Transverse colon (tissue), 4 donors: Measurements from ENCODE around the gene SPN. TPM values are rescaled to one million over a fixed set of nuclear protein-coding genes. Genes with fewer than 3 reads are reported as not detected.

ENCODE experiments used
- DNase-seq: peaks from one replicate; pipeline ENCODE4 v3.0.0-alpha.2; 2019
- H3K27ac ChIP-seq, 4 donors: fragments of 200-600 bp; sonication (generic); 2 replicates each; pipeline ENCODE4 v1.5.1; 2016 to 2018; ENCODE audit warnings: inconsistent platforms in 4 of 4
- H3K27me3 ChIP-seq: fragments of 200-600 bp; sonication (generic); 2 replicates; pipeline ENCODE4 v1.5.1; 2017; ENCODE audit warnings: inconsistent platforms
- H3K36me3 ChIP-seq, 4 donors: fragments of 200-600 bp; sonication (generic); 2 replicates each; pipeline ENCODE4 v1.5.1; 2017 to 2019; ENCODE audit warnings: inconsistent platforms in 4 of 4
- H3K4me1 ChIP-seq, 4 donors: fragments of 200-600 bp; sonication (generic); 2 replicates each; pipeline ENCODE4 v1.5.1; 2017 to 2020; ENCODE audit warnings: inconsistent platforms in 4 of 4
- H3K4me3 ChIP-seq, 4 donors: fragments of 200-600 bp; sonication (generic); 1 replicate in 1 of 4; 2 replicates in 3 of 4; pipeline versions ENCODE4 v1.5.1 to v1.6.1; 2017 to 2019; ENCODE audit warnings: inconsistent platforms in 4 of 4
- H3K9me3 ChIP-seq, 2 donors: fragments of 200-600 bp; sonication (generic); 2 replicates each; pipeline ENCODE4 v1.5.1; 2017 to 2019; ENCODE audit warnings: inconsistent platforms in 2 of 2
- EP300 ChIP-seq: sonication (generic); formaldehyde crosslinking; IDR thresholded peaks from one replicate; pipeline ENCODE4 v1.6.1; 2017; ENCODE audit warnings: antibody characterized with exemption, low read depth
- POLR2A ChIP-seq: fragments of 450-650 bp; IDR thresholded peaks from one replicate; pipeline ENCODE4 v1.6.1; 2016; ENCODE audit warnings: antibody characterized with exemption, mild to moderate bottlenecking, moderate library complexity
- POLR2AphosphoS5 ChIP-seq, 3 donors: sonication (generic); formaldehyde crosslinking; IDR thresholded peaks; one replicate each; pipeline ENCODE4 v1.6.1; 2016; ENCODE audit warnings: antibody characterized with exemption in 3 of 3
- WGBS, 2 donors: methylation state at CpG; one replicate each; pipeline ENCODE4 v1.1.5; 2018; ENCODE audit warnings: low coverage in 1 of 2; 5-methylcytosine and 5-hydroxymethylcytosine counted together
- in situ Hi-C, 4 donors: fragments of 200-750 bp; cut with MboI; loops; one replicate each; pipeline versions ENCODE4 v1.15.0 to v1.15.1; 2017; ENCODE audit warnings: low sequenced_read_pairs in 3 of 4, low pct_ligation_motif_present in 1 of 4, low pct_unique_long_range_greater_than_20kb in 1 of 4
- intact Hi-C: fragments of 100-400 bp; cut with DNase I; formaldehyde crosslinking; loops from one replicate; pipeline ENCODE4 v1.15.1; 2023; ENCODE audit warnings: low total_unique reads
- total RNA-seq, 4 donors: library from RNA; depleted of rRNA; stranded (reverse); fragments of >200 nt; gene quantifications; one replicate each; pipeline ENCODE4 v1.1.0, GENCODE V29; 2016
- TF ChIP-seq, protein P1 (sequence below), 5 experiments: fragments of 200-600 bp in 3 of 5; fragments of 450-650 bp in 2 of 5; sonication (generic) in 3 of 5; IDR thresholded peaks; 1 replicate in 2 of 5; 2 replicates in 3 of 5; pipeline ENCODE4 v1.5.1; 2016 to 2017; ENCODE audit warnings: antibody characterized with exemption in 5 of 5, inconsistent platforms in 3 of 5, mild to moderate bottlenecking in 2 of 5, moderate library complexity in 1 of 5

SPN gene
- total RNA-seq, 4 donors from 2014 or later: 0.20 to 3.7 (median 1.1) TPM

DNA sequence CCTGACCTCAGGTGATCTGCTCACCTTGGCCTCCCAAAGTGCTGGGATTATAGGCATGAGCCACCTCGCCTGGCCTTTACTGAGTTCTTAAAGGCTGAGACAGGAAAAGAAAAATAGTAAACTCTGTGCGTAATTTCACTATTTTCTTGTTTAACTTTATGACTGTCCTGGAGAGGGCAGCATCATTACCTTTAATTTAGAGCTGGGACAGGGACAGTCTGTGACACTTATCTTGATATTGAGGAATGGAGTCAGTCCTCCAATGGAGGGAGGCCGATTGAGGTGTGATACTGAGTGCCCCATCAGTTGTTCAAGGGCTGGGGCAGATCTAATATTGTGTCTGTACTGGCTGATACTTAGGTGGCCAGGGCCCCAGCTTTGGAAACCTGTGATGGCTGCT is 21.5 kb upstream of the SPN start:
- TF ChIP-seq POLR2AphosphoS5 (IDR thresholded peaks at IDR 0.05): no peak
- no peak for TF ChIP-seq EP300
- TF ChIP-seq, protein P1, sequence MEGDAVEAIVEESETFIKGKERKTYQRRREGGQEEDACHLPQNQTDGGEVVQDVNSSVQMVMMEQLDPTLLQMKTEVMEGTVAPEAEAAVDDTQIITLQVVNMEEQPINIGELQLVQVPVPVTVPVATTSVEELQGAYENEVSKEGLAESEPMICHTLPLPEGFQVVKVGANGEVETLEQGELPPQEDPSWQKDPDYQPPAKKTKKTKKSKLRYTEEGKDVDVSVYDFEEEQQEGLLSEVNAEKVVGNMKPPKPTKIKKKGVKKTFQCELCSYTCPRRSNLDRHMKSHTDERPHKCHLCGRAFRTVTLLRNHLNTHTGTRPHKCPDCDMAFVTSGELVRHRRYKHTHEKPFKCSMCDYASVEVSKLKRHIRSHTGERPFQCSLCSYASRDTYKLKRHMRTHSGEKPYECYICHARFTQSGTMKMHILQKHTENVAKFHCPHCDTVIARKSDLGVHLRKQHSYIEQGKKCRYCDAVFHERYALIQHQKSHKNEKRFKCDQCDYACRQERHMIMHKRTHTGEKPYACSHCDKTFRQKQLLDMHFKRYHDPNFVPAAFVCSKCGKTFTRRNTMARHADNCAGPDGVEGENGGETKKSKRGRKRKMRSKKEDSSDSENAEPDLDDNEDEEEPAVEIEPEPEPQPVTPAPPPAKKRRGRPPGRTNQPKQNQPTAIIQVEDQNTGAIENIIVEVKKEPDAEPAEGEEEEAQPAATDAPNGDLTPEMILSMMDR (IDR thresholded peaks at IDR 0.05): no peak
- no peak for TF ChIP-seq POLR2A
- Histone ChIP-seq H3K4me3 (no peak overlapping the region), H3K36me3 (no peaks in the 10 kb centered on the region), H3K9me3 (no peaks in the 10 kb centered on the region), H3K27ac (no peak overlapping the region), H3K4me1 (no peaks in the 10 kb centered on the region), H3K27me3 (no peaks in the 10 kb centered on the region)
- in situ Hi-C loops: no loop called here
- intact Hi-C loops: no loop called here
- DNase-seq: no peak
- WGBS, 2 donors: 55 to 59% methylated on average over 2 to 3 of the region's 3 CpGs

DNA sequence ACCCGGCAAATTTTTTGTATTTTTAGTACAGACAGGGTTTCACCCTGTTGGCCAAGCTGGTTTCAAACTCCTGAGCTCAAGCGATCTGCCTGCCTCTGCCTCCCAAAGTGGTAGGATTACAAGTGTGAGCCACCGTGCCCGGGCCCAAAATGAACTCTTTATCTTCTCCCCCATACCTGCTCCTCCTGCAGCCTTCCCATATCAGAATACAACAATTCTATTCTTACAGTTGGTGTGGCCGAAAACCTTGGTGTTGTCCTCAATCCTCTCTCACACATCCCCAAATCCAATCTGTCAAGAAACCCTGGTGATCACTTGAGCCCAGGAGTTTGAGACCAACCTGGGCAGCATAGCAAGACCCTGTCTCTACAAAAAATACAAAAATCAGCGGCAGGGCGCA is 19.5 kb upstream of the SPN start:
- 92 to 93% methylated on average over 7 of the region's 7 CpGs for WGBS, 2 donors

DNA sequence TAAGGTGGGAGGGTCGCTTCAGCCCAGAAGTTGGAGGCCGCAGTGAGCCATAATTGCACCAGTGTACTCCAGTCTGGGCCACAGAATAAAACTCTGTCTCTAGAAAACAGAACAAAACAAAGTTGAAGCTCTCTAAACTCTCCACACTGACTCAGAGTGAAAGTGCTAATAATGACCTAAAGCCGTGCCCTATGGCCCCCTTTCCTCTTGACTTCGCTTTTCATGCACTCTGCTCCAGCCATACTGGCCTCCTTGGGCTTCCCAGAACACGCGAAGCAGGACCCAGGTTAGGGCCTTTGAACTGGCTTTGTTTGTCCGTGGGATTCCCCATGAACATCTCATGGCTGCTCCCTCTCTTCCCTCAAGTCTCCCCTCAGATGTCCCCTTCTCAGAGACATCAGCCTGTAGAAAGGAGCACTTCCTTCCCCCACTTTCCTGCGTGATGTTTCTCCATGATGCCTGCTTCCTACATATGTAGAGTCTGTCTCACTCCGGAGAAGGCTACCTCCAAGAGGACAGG is 18.6 kb upstream of the SPN start:
- no peak overlapping the region for H3K4me3 ChIP-seq
- H3K27me3 ChIP-seq: no peaks in the 10 kb centered on the region
- no peaks in the 10 kb centered on the region for H3K36me3 ChIP-seq
- intact Hi-C loops: no loop called here
- in situ Hi-C loops: no loop called here
- WGBS, 2 donors: 68 to 74% methylated on average over 7 to 9 of the region's 9 CpGs
- DNase-seq: no peak
- TF ChIP-seq POLR2AphosphoS5 (IDR thresholded peaks at IDR 0.05): no peak
- no peak for TF ChIP-seq POLR2A
- TF ChIP-seq EP300: no peak
- TF ChIP-seq, protein P1 (IDR thresholded peaks at IDR 0.05): no peak
- no peaks in the 10 kb centered on the region for H3K4me1 ChIP-seq
- peak overlapping the region in 1 of 4 donors; percentile 35 for H3K27ac ChIP-seq
- no peaks in the 10 kb centered on the region for H3K9me3 ChIP-seq

More for the DNA sequence above, 19.5 kb upstream of the SPN start:
- no peak overlapping the region for H3K27ac ChIP-seq
- H3K27me3 ChIP-seq: no peaks in the 10 kb centered on the region
- H3K4me3 ChIP-seq: no peak overlapping the region
- TF ChIP-seq POLR2A (no peak), POLR2AphosphoS5 (IDR thresholded peaks at IDR 0.05) (no peak), EP300 (no peak)
- TF ChIP-seq, protein P1 (IDR thresholded peaks at IDR 0.05): no peak
- intact Hi-C loops (no loop called here), in situ Hi-C loops (no loop called here)
- H3K9me3 ChIP-seq: no peaks in the 10 kb centered on the region
- DNase-seq: no peak
- no peaks in the 10 kb centered on the region for H3K4me1 ChIP-seq
- H3K36me3 ChIP-seq: no peaks in the 10 kb centered on the region

DNA sequence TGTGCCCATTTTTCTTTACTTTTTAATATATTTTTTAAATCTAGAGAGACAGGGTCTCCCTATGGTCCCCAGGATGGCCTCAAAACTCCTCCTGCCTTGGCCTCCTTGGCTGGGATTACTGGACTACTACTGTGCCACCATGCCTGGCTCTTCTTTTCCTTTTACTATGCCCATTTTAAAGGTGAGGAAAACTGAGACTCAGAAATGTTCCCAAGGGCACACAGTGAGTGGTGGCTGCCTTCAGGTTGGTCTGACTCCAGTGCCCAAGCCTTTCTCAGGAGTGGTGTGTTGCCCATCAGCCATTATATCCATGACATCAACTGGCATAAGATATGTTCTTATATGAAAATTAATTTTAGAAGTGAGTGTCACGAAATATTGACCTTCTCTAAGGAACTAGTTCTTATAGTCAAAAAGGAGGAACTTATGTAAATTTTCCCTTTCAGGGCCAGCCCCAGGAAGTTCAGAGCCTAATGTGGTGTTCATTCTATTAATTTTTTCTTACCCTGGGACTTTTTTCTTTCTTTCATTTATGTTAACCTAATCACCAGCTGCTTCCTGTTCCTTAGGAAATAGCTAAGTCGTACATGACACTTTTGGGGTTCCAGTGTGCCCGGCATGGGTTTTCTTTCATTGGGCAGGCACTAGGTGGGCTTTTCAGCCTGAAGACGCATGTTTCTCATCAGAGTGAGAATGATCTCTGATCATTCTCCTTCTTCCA is 17.9 kb upstream of the SPN start:
- in situ Hi-C loops: no loop called here
- H3K27ac ChIP-seq: peak overlapping the region in 1 of 4 donors; percentile 35
- WGBS, 2 donors: 63 to 68% methylated on average over 4 of the region's 4 CpGs

More for the DNA sequence above, 17.9 kb upstream of the SPN start:
- Histone ChIP-seq H3K36me3 (no peaks in the 10 kb centered on the region), H3K4me1 (no peaks in the 10 kb centered on the region), H3K4me3 (no peak overlapping the region), H3K9me3 (no peaks in the 10 kb centered on the region), H3K27me3 (no peaks in the 10 kb centered on the region)
- no peak for DNase-seq
- no peak for TF ChIP-seq POLR2AphosphoS5 (IDR thresholded peaks at IDR 0.05)
- no peak for TF ChIP-seq EP300
- TF ChIP-seq POLR2A: no peak
- TF ChIP-seq, protein P1 (IDR thresholded peaks at IDR 0.05): no peak
- intact Hi-C loops: no loop called here
